Thymus (tissue), 11 donors: ENCODE results near the gene FANCE. TPM values are rescaled to one million over a fixed set of nuclear protein-coding genes. Genes with fewer than 3 reads are reported as not detected.

ENCODE experiments used
- DNase-seq, 9 donors: peaks; one replicate each; pipeline ENCODE4 v3.0.0-alpha.2; 2013; ENCODE audit warnings: low spot score in 9 of 9, low read depth in 6 of 9, missing footprints in 1 of 9
- H3K27ac ChIP-seq, 2 donors: one replicate each; pipeline ENCODE4 v1.5.1; 2013; ENCODE audit warnings: control low read depth in 1 of 2, low read depth in 1 of 2, low read length in 1 of 2, mild to moderate bottlenecking in 1 of 2, moderate library complexity in 1 of 2
- H3K27me3 ChIP-seq, 2 donors: one replicate each; pipeline ENCODE4 v1.5.1; 2013; ENCODE audit warnings: low read length in 1 of 2; ENCODE audit not compliant: control insufficient read depth in 2 of 2, insufficient read depth in 1 of 2
- H3K36me3 ChIP-seq, 2 donors: one replicate each; pipeline ENCODE4 v1.5.1; 2013; ENCODE audit warnings: low read length in 1 of 2, mild to moderate bottlenecking in 1 of 2, moderate library complexity in 1 of 2; ENCODE audit not compliant: control insufficient read depth in 2 of 2, insufficient read depth in 2 of 2
- H3K4me1 ChIP-seq, 2 donors: one replicate each; pipeline ENCODE4 v1.5.1; 2013; ENCODE audit warnings: low read length in 2 of 2; ENCODE audit not compliant: control insufficient read depth in 2 of 2, insufficient read depth in 2 of 2
- H3K4me3 ChIP-seq, 2 donors: one replicate each; pipeline ENCODE4 v1.5.1; 2013; ENCODE audit warnings: low read length in 2 of 2, control low read depth in 1 of 2, mild to moderate bottlenecking in 1 of 2
- H3K9me3 ChIP-seq, 2 donors: one replicate each; pipeline ENCODE4 v1.5.1; 2013; ENCODE audit warnings: low read length in 1 of 2, mild to moderate bottlenecking in 1 of 2; ENCODE audit not compliant: control insufficient read depth in 2 of 2, insufficient read depth in 1 of 2
- WGBS: extraction: QIAGEN DNeasy Blood & Tissue Kit; methylation state at CpG from one replicate; pipeline ENCODE4 v1.1.7; 2013; 5-methylcytosine and 5-hydroxymethylcytosine counted together
- polyA plus RNA-seq: library from polyadenylated mRNA; stranded (reverse); fragments of 200-250 nt; gene quantifications from one replicate; pipeline ENCODE4 v1.2.3, GENCODE V29; 2013
- total RNA-seq: library from RNA; stranded (reverse); fragments of 120-200 nt; gene quantifications from one replicate; pipeline ENCODE4 v1.2.4, GENCODE V29; 2013
- donor health status: healthy.

Gene FANCE
- total and polyA plus RNA-seq, 2 donors: 3.6 to 8.4 TPM

GRCh38 chr6:35491558-35492257 is 39.6 kb downstream of the FANCE start:
- no peak for DNase-seq
- no peak overlapping the region for H3K4me3 ChIP-seq
- no peak overlapping the region for H3K27ac ChIP-seq
- H3K9me3 ChIP-seq: no peaks in the 10 kb centered on the region
- no peaks in the 10 kb centered on the region for H3K36me3 ChIP-seq
- H3K4me1 ChIP-seq: peaks cover 5 to 48% of the 10 kb centered on the region in 2 donors
- WGBS: 69% methylated on average over 5 of the region's 5 CpGs
- peaks cover 11 to 69% of the 10 kb centered on the region in 2 donors for H3K27me3 ChIP-seq

GRCh38 chr6:35492258-35492973 is 40.3 kb downstream of the FANCE start:
- 56% methylated on average over 7 of the region's 7 CpGs for WGBS
- Histone ChIP-seq H3K4me3 (no peak overlapping the region), H3K27ac (no peak overlapping the region), H3K9me3 (no peaks in the 10 kb centered on the region), H3K27me3 (peaks cover 13 to 71% of the 10 kb centered on the region in 2 donors), H3K4me1 (peaks cover 5 to 47% of the 10 kb centered on the region in 2 donors), H3K36me3 (no peaks in the 10 kb centered on the region)
- no peak for DNase-seq

- WGBS: 96% methylated on average over 7 of the region's 7 CpGs
- no peak overlapping the region for H3K4me3 ChIP-seq
- peaks cover 16 to 76% of the 10 kb centered on the region in 2 donors for H3K27me3 ChIP-seq
- no peaks in the 10 kb centered on the region for H3K9me3 ChIP-seq
- DNase-seq: no peak
- no peak overlapping the region for H3K27ac ChIP-seq
- H3K36me3 ChIP-seq: no peaks in the 10 kb centered on the region
- H3K4me1 ChIP-seq: peaks cover 6 to 49% of the 10 kb centered on the region in 2 donors
Observed at GRCh38 chr6:35492974-35493284, 40.8 kb downstream of the FANCE start.

GRCh38 chr6:35493307-35493983 is 41.3 kb downstream of the FANCE start:
- DNase-seq: no peak
- WGBS: 93% methylated on average over 28 of the region's 28 CpGs
- Histone ChIP-seq H3K27ac (no peak overlapping the region), H3K9me3 (no peaks in the 10 kb centered on the region), H3K27me3 (peaks cover 20 to 81% of the 10 kb centered on the region in 2 donors), H3K4me1 (peaks cover 4 to 49% of the 10 kb centered on the region in 2 donors), H3K4me3 (no peak overlapping the region), H3K36me3 (no peaks in the 10 kb centered on the region)

GRCh38 chr6:35494161-35494563 is 42.0 kb downstream of the FANCE start:
- peak overlapping the region in 1 of 2 donors; percentile 31 for H3K27ac ChIP-seq
- no peak for DNase-seq
- WGBS: 5% methylated on average over 4 of the region's 4 CpGs
- peaks cover 24 to 89% of the 10 kb centered on the region in 2 donors for H3K27me3 ChIP-seq
- H3K9me3 ChIP-seq: no peaks in the 10 kb centered on the region
- no peaks in the 10 kb centered on the region for H3K36me3 ChIP-seq
- peaks cover 4 to 50% of the 10 kb centered on the region in 2 donors for H3K4me1 ChIP-seq
- no peak overlapping the region for H3K4me3 ChIP-seq

GRCh38 chr6:35495258-35496035 is 43.3 kb downstream of the FANCE start:
- Histone ChIP-seq H3K36me3 (no peaks in the 10 kb centered on the region), H3K27me3 (peaks cover 24 to 95% of the 10 kb centered on the region in 2 donors), H3K4me3 (peak overlapping the region; percentile 10 to 74), H3K27ac (peak overlapping the region in 1 of 2 donors; percentile 54), H3K9me3 (no peaks in the 10 kb centered on the region), H3K4me1 (peaks cover 4 to 43% of the 10 kb centered on the region in 2 donors)
- 90% methylated on average over 9 of the region's 9 CpGs for WGBS
- no peak for DNase-seq

GRCh38 chr6:35496036-35496840 is 44.1 kb downstream of the FANCE start:
- peak overlapping the region; percentile 16 to 74 for H3K4me3 ChIP-seq
- H3K27ac ChIP-seq: peak overlapping the region in 1 of 2 donors; percentile 54
- WGBS: 47% methylated on average over 63 of the region's 63 CpGs
- no peak for DNase-seq
- H3K4me1 ChIP-seq: peaks cover 4 to 40% of the 10 kb centered on the region in 2 donors
- no peaks in the 10 kb centered on the region for H3K9me3 ChIP-seq
- no peaks in the 10 kb centered on the region for H3K36me3 ChIP-seq
- H3K27me3 ChIP-seq: peaks cover 24 to 94% of the 10 kb centered on the region in 2 donors

- Histone ChIP-seq H3K27me3 (peaks cover 24 to 91% of the 10 kb centered on the region in 2 donors), H3K36me3 (no peaks in the 10 kb centered on the region), H3K9me3 (no peaks in the 10 kb centered on the region), H3K4me1 (peaks cover 4 to 33% of the 10 kb centered on the region in 2 donors), H3K27ac (peak within 1 kb of the TSS in 1 of 2 donors; percentile 61), H3K4me3 (peak within 1 kb of the TSS; percentile 33 to 74)
- under 1% methylated on average over 98 of the region's 98 CpGs for WGBS
- DNase-seq: peak in 3 of 9 donors; percentile 28 to 45 (median 45)
Observed at GRCh38 chr6:35496841-35497570, 44.9 kb downstream of the FANCE start, which contains the start of gene TEAD3. TEAD3 (minus strand) TSS chr6:35497079.
